Body of pancreas (tissue), 4 donors: ENCODE data around the gene CACNG1. TPM values are rescaled to one million over a fixed set of nuclear protein-coding genes. Genes with fewer than 3 reads are reported as not detected.

Experiments
- ATAC-seq: fragments of 150-250 bp; one replicate; pipeline ENCODE4 v1.9.1; 2016
- DNase-seq, 4 donors: peaks; one replicate each; pipeline ENCODE4 v3.0.0-alpha.2; 2019
- H3K27ac ChIP-seq, 4 donors: fragments of 200-600 bp; sonication (generic); 1 replicate in 3 of 4; 2 replicates in 1 of 4; pipeline versions ENCODE4 v1.5.1 to v1.6.1; 2016 to 2019; ENCODE audit warnings: mild to moderate bottlenecking in 1 of 4, mixed read lengths in 1 of 4, moderate library complexity in 1 of 4
- H3K27me3 ChIP-seq, 2 donors: fragments of 200-600 bp; sonication (generic); one replicate each; pipeline ENCODE4 v1.6.0; 2016; ENCODE audit warnings: mild to moderate bottlenecking in 1 of 2
- H3K36me3 ChIP-seq, 2 donors: fragments of 200-600 bp; sonication (generic); replicated peaks in 1 of 2; 2 replicates each; pipeline ENCODE4 v1.5.1; 2016; ENCODE audit warnings: low read depth in 2 of 2; ENCODE audit not compliant: insufficient read depth in 1 of 2
- H3K4me1 ChIP-seq: fragments of 200-600 bp; sonication (generic); one replicate; pipeline ENCODE4 v1.6.0; 2016
- H3K4me3 ChIP-seq, 2 donors: fragments of 200-600 bp; sonication (generic); 1 replicate in 1 of 2; 2 replicates in 1 of 2; pipeline ENCODE4 v1.5.1; 2016 to 2019
- H3K9me3 ChIP-seq, 3 donors: fragments of 200-600 bp; sonication (generic); 1 replicate in 2 of 3; 2 replicates in 1 of 3; pipeline ENCODE4 v1.5.1; 2016
- POLR2A ChIP-seq, 3 donors: fragments of 450-650 bp; IDR thresholded peaks; one replicate each; pipeline ENCODE4 v1.6.1; 2016; ENCODE audit warnings: antibody characterized with exemption in 3 of 3, mild to moderate bottlenecking in 2 of 3
- WGBS, 2 donors: methylation state at CpG; one replicate each; pipeline ENCODE4 v1.1.5; 2017; 5-methylcytosine and 5-hydroxymethylcytosine counted together
- intact Hi-C: fragments of 100-400 bp; cut with DNase I; formaldehyde crosslinking; loops from one replicate; pipeline ENCODE4 v1.15.1; 2023
- total RNA-seq, 2 donors: library from RNA; depleted of rRNA; stranded (reverse); fragments of >200 nt; gene quantifications; one replicate each; pipeline ENCODE4 v1.1.0, GENCODE V29; 2016
- TF ChIP-seq, protein P1 (sequence below), 7 experiments: fragments of 450-650 bp in 4 of 7; fragments of 200-600 bp in 3 of 7; sonication (generic) in 3 of 7; IDR thresholded peaks; one replicate each; pipeline ENCODE4 v1.5.1; 2016 to 2019; ENCODE audit warnings: antibody characterized with exemption in 7 of 7

The CACNG1 gene, protein sequence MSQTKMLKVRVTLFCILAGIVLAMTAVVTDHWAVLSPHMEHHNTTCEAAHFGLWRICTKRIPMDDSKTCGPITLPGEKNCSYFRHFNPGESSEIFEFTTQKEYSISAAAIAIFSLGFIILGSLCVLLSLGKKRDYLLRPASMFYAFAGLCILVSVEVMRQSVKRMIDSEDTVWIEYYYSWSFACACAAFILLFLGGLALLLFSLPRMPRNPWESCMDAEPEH
- total RNA-seq, result not detected

DNA sequence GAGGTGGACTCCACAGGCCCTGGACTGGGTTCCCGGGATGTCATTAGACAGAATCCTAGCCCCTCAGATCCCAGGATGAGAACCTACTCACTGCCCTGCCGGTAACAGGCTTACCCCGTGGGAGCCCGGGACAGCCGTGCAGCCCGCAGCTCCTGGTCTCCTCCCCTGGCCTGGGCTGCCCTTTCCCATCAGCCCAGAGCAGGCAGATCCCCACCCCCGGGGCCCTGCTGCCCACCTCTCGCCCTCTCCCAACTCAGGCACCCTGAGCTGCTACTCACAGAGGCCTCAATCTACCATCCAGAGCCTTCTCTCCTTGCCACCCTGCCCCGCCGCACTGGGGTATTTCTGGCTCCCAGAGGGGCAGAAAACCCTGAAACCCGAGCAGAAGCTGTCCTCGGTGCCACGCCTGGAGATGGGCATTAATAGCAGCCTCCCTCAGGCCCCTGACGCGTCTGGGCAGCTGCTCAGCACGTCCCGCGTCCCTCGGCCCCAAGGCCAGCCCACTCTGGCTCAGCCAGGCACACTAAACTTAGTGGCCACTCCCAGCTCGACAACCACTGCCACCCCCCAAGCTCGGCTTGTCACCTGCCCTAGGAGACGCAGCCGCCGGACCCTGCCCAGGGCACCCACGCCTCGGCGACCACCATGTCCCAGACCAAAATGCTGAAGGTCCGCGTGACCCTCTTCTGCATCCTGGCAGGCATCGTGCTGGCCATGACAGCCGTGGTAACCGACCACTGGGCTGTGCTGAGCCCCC is at the start of gene CACNG1:
TSS of gene CACNG1 (plus strand) at position 539 of the 757 bp plus-strand sequence. CDS start at position 646, 107 bp downstream.
- Histone ChIP-seq H3K4me1 (peaks cover 8% of the 10 kb centered on the region), H3K27me3 (no peaks in the 10 kb centered on the region), H3K27ac (no peak within 1 kb of the TSS), H3K36me3 (no peaks in the 10 kb centered on the region), H3K9me3 (peaks cover 0 to 6% (median 0%) of the 10 kb centered on the region in 3 donors), H3K4me3 (no peak within 1 kb of the TSS)
- intact Hi-C loops, result no loop called here
- WGBS, 2 donors, result 89 to 96% methylated on average over 21 to 30 of the region's 32 CpGs
- TF ChIP-seq, protein P1, sequence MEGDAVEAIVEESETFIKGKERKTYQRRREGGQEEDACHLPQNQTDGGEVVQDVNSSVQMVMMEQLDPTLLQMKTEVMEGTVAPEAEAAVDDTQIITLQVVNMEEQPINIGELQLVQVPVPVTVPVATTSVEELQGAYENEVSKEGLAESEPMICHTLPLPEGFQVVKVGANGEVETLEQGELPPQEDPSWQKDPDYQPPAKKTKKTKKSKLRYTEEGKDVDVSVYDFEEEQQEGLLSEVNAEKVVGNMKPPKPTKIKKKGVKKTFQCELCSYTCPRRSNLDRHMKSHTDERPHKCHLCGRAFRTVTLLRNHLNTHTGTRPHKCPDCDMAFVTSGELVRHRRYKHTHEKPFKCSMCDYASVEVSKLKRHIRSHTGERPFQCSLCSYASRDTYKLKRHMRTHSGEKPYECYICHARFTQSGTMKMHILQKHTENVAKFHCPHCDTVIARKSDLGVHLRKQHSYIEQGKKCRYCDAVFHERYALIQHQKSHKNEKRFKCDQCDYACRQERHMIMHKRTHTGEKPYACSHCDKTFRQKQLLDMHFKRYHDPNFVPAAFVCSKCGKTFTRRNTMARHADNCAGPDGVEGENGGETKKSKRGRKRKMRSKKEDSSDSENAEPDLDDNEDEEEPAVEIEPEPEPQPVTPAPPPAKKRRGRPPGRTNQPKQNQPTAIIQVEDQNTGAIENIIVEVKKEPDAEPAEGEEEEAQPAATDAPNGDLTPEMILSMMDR (IDR thresholded peaks at IDR 0.05), result no peak
- no peak for TF ChIP-seq POLR2A (IDR thresholded peaks at IDR 0.05)
- DNase-seq, result no peak
- no peak for ATAC-seq

DNA sequence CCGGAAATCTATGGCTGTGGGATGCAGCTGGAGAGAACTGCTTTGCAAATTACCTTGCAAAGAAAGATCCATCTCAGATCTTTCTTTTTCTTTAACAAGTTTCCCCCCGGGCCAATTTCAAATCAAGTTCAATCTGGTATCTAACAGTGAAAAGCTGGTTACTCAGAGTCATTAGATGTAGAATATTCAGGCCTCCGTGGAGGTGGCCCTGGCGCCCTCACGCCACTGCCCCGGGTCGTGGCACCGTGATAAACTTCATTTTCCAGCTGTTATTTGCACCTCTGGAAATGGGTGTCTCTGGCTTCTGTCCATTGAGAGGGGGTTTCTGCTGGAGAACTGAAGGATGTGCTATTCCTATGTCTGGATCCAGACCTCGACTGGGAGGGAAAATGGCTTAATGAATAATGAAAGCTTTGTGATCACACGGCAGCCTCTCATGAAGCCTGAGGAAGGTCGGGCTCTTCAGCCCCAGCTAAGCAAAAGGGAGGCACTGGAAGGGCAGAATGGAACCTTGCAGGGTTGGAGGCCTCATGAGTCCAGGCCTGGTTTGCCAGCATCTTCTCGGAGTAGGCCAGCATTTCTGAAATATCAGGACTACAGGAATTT is 49.3 kb upstream of the CACNG1 start:
- Histone ChIP-seq H3K9me3 (no peaks in the 10 kb centered on the region), H3K27me3 (no peaks in the 10 kb centered on the region), H3K4me1 (no peaks in the 10 kb centered on the region), H3K27ac (no peak overlapping the region), H3K4me3 (no peak overlapping the region), H3K36me3 (no peaks in the 10 kb centered on the region)
- intact Hi-C loops, result no loop called here
- DNase-seq (no peak), ATAC-seq (no peak)
- no peak for TF ChIP-seq POLR2A (IDR thresholded peaks at IDR 0.05)
- TF ChIP-seq, protein P1 (IDR thresholded peaks at IDR 0.05), result no peak
- 70 to 76% methylated on average over 12 of the region's 12 CpGs for WGBS, 2 donors

DNA sequence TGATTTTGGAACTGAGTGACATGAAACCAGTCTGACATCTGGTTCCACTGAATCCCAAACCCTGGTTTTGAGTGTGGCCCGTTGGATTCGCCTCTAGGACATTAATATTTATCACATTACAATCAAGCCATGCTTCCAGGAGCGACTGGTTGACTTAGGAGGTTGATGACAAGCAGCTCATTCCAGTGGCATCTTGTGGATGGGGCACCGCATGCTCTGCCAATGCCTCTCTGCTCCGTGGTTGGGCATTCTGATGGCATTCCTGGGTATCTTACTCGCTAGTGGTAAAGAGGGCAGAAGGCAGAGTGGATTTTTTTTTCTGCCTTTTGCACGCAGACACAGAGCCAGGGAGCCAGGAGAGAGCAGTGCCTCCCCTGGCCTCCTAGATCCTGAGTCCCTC is 48.4 kb upstream of the CACNG1 start:
- WGBS, 2 donors, result 84 to 89% methylated on average over 7 of the region's 7 CpGs
- no peaks in the 10 kb centered on the region for H3K36me3 ChIP-seq
- no peaks in the 10 kb centered on the region for H3K9me3 ChIP-seq
- intact Hi-C loops, result no loop called here
- H3K27me3 ChIP-seq, result no peaks in the 10 kb centered on the region
- H3K27ac ChIP-seq, result no peak overlapping the region
- no peak for TF ChIP-seq POLR2A (IDR thresholded peaks at IDR 0.05)
- TF ChIP-seq, protein P1 (IDR thresholded peaks at IDR 0.05), result no peak
- no peaks in the 10 kb centered on the region for H3K4me1 ChIP-seq
- H3K4me3 ChIP-seq, result no peak overlapping the region
- DNase-seq, result no peak
- no peak for ATAC-seq

DNA sequence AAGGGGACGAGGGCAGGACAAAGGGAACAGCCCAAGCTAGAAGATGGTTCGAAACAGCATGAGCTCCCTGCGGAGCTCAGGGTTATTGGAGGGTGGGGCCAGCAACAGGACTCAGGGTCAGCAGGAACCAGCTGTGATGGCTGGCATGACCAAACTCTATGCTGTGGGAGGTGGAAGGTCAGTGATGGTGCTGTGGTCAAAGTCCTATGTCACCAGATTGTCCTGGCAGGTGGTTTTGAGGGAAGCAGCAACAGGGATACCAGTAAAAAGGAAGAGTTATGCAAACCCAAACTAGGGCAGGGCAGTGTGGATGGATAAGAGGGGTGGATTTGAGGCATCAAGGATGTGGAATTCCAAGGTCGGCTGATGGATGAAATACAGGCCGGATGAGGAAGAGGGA is 47.4 kb upstream of the CACNG1 start:
- no peak for TF ChIP-seq POLR2A (IDR thresholded peaks at IDR 0.05)
- TF ChIP-seq, protein P1 (IDR thresholded peaks at IDR 0.05), result no peak
- DNase-seq (no peak), ATAC-seq (no peak)
- Histone ChIP-seq H3K4me1 (no peaks in the 10 kb centered on the region), H3K27me3 (no peaks in the 10 kb centered on the region), H3K4me3 (no peak overlapping the region), H3K27ac (no peak overlapping the region), H3K9me3 (no peaks in the 10 kb centered on the region), H3K36me3 (no peaks in the 10 kb centered on the region)
- WGBS, 2 donors, result 84 to 86% methylated on average over 5 of the region's 5 CpGs
- intact Hi-C loops, result no loop called here
